Activated CD4-positive, alpha-beta T cell treated with anti-CD3 and anti-CD28 coated beads, Interleukin-2, amount 50 U/mL, for 16 hours (primary cell): ENCODE results near the gene SMTNL1.

Experiments used
- DNase-seq: peaks from one replicate; pipeline ENCODE4 v3.0.0-alpha.2; 2020

The SMTNL1 gene

DNA sequence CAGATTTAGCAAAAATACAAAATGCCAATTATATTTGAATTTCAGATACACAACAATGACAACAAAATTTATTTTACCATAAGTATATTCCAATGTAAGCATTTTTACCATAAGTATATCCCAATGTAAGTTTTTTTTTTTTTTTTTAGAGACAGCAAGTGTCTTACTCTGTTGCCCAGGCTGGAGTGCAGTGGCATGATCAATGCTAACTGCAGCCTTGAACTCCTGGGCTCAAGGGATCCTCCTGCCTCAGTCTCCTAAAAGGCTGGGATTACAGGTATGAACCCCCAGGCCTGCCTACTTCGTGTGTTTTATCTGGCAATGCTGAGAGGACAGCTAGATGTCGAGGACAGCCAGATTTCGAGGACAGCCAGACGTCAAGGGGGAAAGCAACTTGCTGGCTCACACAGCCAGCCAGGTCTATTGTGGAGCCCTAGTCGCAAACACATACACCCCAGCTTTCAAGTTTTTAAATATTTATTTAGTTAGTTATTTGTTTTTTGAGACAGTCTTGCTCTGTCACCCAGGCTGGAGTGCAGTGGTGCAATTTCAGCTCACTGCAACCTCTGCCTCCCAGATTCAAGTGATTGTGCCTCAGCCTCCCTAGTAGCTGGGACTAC is 59.0 kb downstream of the SMTNL1 start:
- DNase-seq = no peak

DNA sequence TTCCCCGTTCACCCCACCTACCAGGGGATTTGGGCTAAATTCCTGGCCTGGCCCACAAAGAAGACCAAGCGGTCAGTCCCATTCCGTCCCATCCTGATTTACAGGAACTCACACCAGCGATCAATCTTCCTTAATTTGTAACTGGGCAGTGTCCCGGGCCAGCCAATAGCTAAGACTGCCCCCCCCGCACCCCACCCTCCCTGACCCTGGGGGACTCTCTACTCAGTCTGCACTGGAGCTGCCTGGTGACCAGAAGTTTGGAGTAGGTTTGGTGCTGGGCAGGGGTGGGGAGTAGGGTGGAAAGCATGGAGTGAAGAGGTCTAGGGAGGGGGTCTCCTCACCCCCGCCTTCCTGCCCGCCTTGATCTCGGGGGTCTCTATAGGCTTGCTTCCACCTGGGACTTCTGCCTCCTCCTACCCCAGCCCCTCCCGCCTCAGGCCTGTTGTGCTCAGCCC is 60.1 kb downstream of the SMTNL1 start, which contains the start of gene SERPING1:
SERPING1 (plus strand) TSS at position 225 of the 455 bp plus-strand sequence. CDS start 586 bp downstream, outside the sequence.
- DNase-seq = no peak

DNA sequence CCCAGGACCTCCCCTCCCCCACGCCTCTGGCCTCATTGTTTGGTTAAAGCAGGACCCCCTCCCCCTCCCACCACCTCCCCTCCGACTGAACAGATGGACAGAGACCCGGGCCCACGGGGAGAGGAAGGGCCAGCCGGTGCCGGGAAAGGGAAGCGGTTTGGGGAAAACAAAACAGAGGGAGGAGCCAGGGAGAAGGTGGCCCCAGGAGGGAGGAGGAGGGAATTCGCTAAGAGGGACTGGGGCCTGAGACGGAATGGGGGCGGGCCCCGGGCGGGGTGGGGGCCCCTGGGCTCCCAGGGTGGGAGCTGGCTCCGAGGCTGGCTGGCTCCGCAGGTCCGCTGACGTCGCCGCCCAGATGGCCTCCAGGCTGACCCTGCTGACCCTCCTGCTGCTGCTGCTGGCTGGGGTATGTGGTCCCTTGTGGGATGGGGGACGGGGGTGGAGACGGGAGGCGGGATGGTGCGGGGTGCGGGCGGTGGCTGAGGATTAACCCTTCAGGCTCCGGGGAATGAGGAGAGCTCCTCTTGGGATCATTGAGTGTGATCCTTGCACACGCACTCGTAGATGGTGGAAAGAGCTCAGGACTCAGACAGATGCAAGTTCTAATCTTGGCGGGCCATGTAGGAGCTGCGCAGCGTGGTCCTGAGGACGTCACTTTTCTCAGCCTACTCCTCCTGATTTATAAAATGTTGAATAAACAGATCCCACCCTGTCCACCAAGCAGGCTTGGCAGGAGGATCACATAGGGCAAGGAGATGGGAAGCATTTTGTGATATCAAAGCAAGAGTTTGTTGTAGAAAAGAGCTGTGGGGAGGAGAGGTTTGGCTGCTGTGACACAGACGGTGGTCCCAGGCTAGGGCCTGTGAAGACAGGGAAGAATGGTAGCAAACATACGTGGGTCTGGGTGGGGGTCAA is 60.8 kb downstream of the SMTNL1 start:
- DNase-seq = no peak

DNA sequence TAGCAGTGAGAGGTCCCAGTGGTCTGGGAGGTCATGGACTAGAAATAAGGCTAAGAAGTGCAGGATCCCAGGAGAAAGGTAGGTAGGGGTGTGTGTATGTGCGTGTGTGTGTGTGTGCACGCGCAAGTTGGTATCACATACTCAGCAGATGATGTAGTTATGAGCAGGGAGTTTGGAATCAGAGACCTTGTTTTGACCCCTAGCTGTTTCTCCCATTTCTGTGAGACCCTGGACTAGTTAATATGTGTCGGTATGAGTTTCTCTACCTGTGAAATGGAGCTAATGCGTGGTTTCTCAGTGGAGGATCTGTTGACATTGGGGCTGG is 61.4 kb downstream of the SMTNL1 start:
- no peak for DNase-seq

DNA sequence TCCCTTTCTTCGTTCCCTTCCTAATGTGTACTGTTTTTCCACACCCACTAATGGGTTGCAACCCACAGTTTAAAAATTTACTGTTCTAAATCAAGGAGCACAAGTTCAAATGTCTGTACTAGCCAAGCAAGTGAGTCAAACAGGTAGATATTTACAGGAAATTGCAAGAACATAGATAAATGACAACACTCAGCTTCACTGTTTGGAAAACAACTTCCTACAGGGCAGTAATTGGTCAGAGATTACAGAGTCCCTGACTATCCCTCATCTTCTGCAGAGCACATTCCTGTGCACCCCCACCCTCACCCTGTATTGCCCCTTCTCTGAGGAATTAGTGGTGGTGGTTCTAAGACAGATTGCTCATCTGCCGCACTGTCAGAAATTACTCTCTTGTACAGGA is 62.0 kb downstream of the SMTNL1 start:
- no peak for DNase-seq
